NCI-H1092 treated with DMSO at 0.1 percent for 48 hours (cell line): Measurements from ENCODE around the gene ANKLE2.
"Not testable (repeated sequence)": the region's sequence is repeated elsewhere in the genome, so short reads cannot be mapped to it uniquely, and the experiment has no call there.

ENCODE experiments used
- DNase-seq: peaks from one replicate; lab custom pipeline; 2025; lab: John Stamatoyannopoulos, UW

ANKLE2 gene

GRCh38 chr12:132761032-132761920, at the start of gene ANKLE2:
Gene ANKLE2 (minus strand): TSS chr12:132761832. CDS start chr12:132761798, 34 bp downstream.
- no peak for DNase-seq

- DNase-seq: not testable (repeated sequence)
Measured at GRCh38 chr12:132809391-132809790, 47.8 kb upstream of the ANKLE2 start.

- no peak for DNase-seq
Measured at GRCh38 chr12:132807295-132808092, 45.9 kb upstream of the ANKLE2 start.

GRCh38 chr12:132806857-132807256, 45.2 kb upstream of the ANKLE2 start:
- DNase-seq: no peak

- DNase-seq: no peak
Measured at GRCh38 chr12:132804426-132804861, 42.8 kb upstream of the ANKLE2 start.

- DNase-seq: no peak
Measured at GRCh38 chr12:132803888-132804287, 42.3 kb upstream of the ANKLE2 start.

- no peak for DNase-seq
Measured at GRCh38 chr12:132803125-132803524, 41.5 kb upstream of the ANKLE2 start.

GRCh38 chr12:132801741-132802140, 40.1 kb upstream of the ANKLE2 start:
- DNase-seq: no peak

GRCh38 chr12:132798836-132799235, 37.2 kb upstream of the ANKLE2 start:
- no peak for DNase-seq

- no peak for DNase-seq
Measured at GRCh38 chr12:132797820-132798570, 36.4 kb upstream of the ANKLE2 start.

- DNase-seq: no peak
Measured at GRCh38 chr12:132795847-132796246, 34.2 kb upstream of the ANKLE2 start.

- DNase-seq: not testable (repeated sequence)
Measured at GRCh38 chr12:132791940-132792339, 30.3 kb upstream of the ANKLE2 start.

GRCh38 chr12:132789099-132789471, 27.5 kb upstream of the ANKLE2 start:
- DNase-seq: no peak

- no peak for DNase-seq
Measured at GRCh38 chr12:132788375-132789098, 26.9 kb upstream of the ANKLE2 start.

- no peak for DNase-seq
Measured at GRCh38 chr12:132787877-132788276, 26.2 kb upstream of the ANKLE2 start.

GRCh38 chr12:132786192-132786591, 24.6 kb upstream of the ANKLE2 start:
- no peak for DNase-seq

GRCh38 chr12:132784580-132784979, 22.9 kb upstream of the ANKLE2 start:
- no peak for DNase-seq

- no peak for DNase-seq
Measured at GRCh38 chr12:132783917-132784531, 22.4 kb upstream of the ANKLE2 start.

- no peak for DNase-seq
Measured at GRCh38 chr12:132781938-132782337, 20.3 kb upstream of the ANKLE2 start.

- DNase-seq: no peak
Measured at GRCh38 chr12:132779781-132780353, 18.2 kb upstream of the ANKLE2 start.

- no peak for DNase-seq
Measured at GRCh38 chr12:132777614-132778013, 16.0 kb upstream of the ANKLE2 start.
